Uterus (tissue), 4 donors: ENCODE measurements around the gene TXNRD3. TPM values are rescaled to one million over a fixed set of nuclear protein-coding genes. Genes with fewer than 3 reads are reported as not detected.

Experiments
- DNase-seq, 2 donors: peaks; one replicate each; pipeline ENCODE4 v3.0.0-alpha.2; 2019 to 2020
- H3K27ac ChIP-seq, 2 donors: fragments of 200-600 bp; sonication (generic); 1 replicate in 1 of 2; 2 replicates in 1 of 2; pipeline ENCODE4 v1.5.1; 2016 to 2018
- H3K27me3 ChIP-seq, 2 donors: fragments of 200-600 bp; sonication (generic); one replicate each; pipeline ENCODE4 v1.5.1; 2018 to 2019; ENCODE audit warnings: control low read depth in 1 of 2
- H3K36me3 ChIP-seq, 2 donors: fragments of 200-600 bp; sonication (generic); one replicate each; pipeline ENCODE4 v1.5.1; 2019; ENCODE audit warnings: control low read depth in 1 of 2
- H3K4me1 ChIP-seq, 2 donors: fragments of 200-600 bp; sonication (generic); one replicate each; pipeline ENCODE4 v1.5.1; 2018 to 2019; ENCODE audit warnings: control low read depth in 1 of 2
- H3K4me3 ChIP-seq, 2 donors: fragments of 200-600 bp; sonication (generic); 1 replicate in 1 of 2; 2 replicates in 1 of 2; pipeline ENCODE4 v1.5.1; 2018 to 2019; ENCODE audit warnings: mild to moderate bottlenecking in 1 of 2
- H3K9me3 ChIP-seq, 2 donors: fragments of 200-600 bp; sonication (generic); one replicate each; pipeline ENCODE4 v1.5.1; 2019; ENCODE audit warnings: control low read depth in 1 of 2
- CTCF ChIP-seq, 4 experiments: fragments of 200-600 bp in 2 of 4; fragments of 450-650 bp in 2 of 4; sonication (generic) in 2 of 4; IDR thresholded peaks; one replicate each; pipeline ENCODE4 v1.5.1; 2016 to 2019; ENCODE audit warnings: antibody characterized with exemption in 4 of 4, mild to moderate bottlenecking in 2 of 4, moderate library complexity in 1 of 4
- POLR2A ChIP-seq, 2 donors: fragments of 450-650 bp; IDR thresholded peaks; one replicate each; pipeline ENCODE4 v1.6.1; 2016; ENCODE audit warnings: antibody characterized with exemption in 2 of 2, mild to moderate bottlenecking in 1 of 2, moderate library complexity in 1 of 2
- intact Hi-C: fragments of 100-400 bp; cut with DNase I; formaldehyde crosslinking; loops from one replicate; pipeline ENCODE4 v1.15.1; 2023; ENCODE audit warnings: low total_unique reads
- total RNA-seq, 4 donors: library from RNA; depleted of rRNA in 3 of 4; stranded (reverse); fragments of >200 nt in 3 of 4; gene quantifications; one replicate each; pipeline versions ENCODE4 v1.1.0 to v1.2.4, GENCODE V29; 2014 to 2023
- donor health status: DM: yes; HTN: yes; CAD: no.

TXNRD3 gene
- total RNA-seq, 4 donors from 2014 or later, result 13.8 to 31.2 (median 17.8) TPM

DNA sequence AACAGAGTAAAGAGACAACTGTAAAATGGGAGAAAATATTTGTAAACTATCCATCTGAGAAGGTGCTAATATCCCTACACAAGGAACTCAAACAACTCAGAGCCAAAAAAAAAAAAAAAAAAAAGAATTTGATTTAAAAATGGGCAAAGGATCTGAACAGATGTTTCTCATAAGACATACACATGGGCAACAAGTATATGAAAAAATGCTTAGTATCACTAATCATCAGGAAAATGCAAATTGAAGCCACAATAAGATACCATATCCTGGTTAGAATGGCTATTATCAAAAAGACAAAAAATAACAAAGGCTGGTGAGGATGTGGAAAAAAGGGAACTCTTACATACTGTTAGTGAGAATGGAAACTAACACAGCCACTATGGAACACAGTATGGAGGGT lies 36.2 kb downstream of the TXNRD3 start:
- no peak overlapping the region for H3K27ac ChIP-seq
- TF ChIP-seq CTCF (IDR thresholded peaks at IDR 0.05) (no peak), POLR2A (IDR thresholded peaks at IDR 0.05) (no peak)
- no peaks in the 10 kb centered on the region for H3K9me3 ChIP-seq
- no peak overlapping the region for H3K4me3 ChIP-seq
- no peaks in the 10 kb centered on the region for H3K36me3 ChIP-seq
- DNase-seq, result no peak
- no peaks in the 10 kb centered on the region for H3K4me1 ChIP-seq
- intact Hi-C loops, result no loop called here
- H3K27me3 ChIP-seq, result no peaks in the 10 kb centered on the region

GRCh38 chr3:126618021-126618420 lies 36.9 kb downstream of the TXNRD3 start:
- no peaks in the 10 kb centered on the region for H3K4me1 ChIP-seq
- H3K4me3 ChIP-seq, result no peak overlapping the region
- H3K9me3 ChIP-seq, result no peaks in the 10 kb centered on the region
- no peak for DNase-seq
- no peak overlapping the region for H3K27ac ChIP-seq
- no peaks in the 10 kb centered on the region for H3K27me3 ChIP-seq
- intact Hi-C loops, result no loop called here
- TF ChIP-seq POLR2A (IDR thresholded peaks at IDR 0.05), result no peak
- no peaks in the 10 kb centered on the region for H3K36me3 ChIP-seq

GRCh38 chr3:126617571-126617970 lies 37.4 kb downstream of the TXNRD3 start:
- DNase-seq, result no peak
- H3K36me3 ChIP-seq, result no peaks in the 10 kb centered on the region
- H3K27ac ChIP-seq, result no peak overlapping the region
- no peaks in the 10 kb centered on the region for H3K4me1 ChIP-seq
- no peaks in the 10 kb centered on the region for H3K27me3 ChIP-seq
- no peak for TF ChIP-seq POLR2A (IDR thresholded peaks at IDR 0.05)
- TF ChIP-seq CTCF (IDR thresholded peaks at IDR 0.05), result no peak
- H3K9me3 ChIP-seq, result no peaks in the 10 kb centered on the region
- intact Hi-C loops, result no loop called here
- H3K4me3 ChIP-seq, result no peak overlapping the region

DNA sequence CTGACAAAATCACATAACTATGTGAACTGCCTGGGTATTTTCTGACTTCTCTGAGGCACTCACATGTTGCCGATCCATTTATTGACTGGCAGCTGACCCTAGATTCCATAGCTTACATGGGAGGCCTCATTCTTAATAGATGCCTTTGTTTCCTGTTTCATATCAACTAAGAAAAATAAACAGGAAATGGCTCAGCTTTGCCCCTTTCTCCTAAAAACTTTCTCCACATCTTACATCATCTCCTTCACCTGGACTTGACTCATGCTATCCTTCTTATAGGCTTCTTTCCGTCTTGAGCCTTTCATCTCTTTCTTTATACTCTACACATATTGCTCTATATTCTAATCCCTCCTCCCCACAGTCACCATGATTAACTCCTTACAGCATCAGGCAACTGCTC lies 38.0 kb downstream of the TXNRD3 start:
- DNase-seq, result no peak
- no peak overlapping the region for H3K27ac ChIP-seq
- no peaks in the 10 kb centered on the region for H3K9me3 ChIP-seq
- H3K4me1 ChIP-seq, result no peaks in the 10 kb centered on the region
- H3K4me3 ChIP-seq, result no peak overlapping the region
- no peaks in the 10 kb centered on the region for H3K36me3 ChIP-seq
- no peak for TF ChIP-seq CTCF (IDR thresholded peaks at IDR 0.05)
- no peak for TF ChIP-seq POLR2A (IDR thresholded peaks at IDR 0.05)
- intact Hi-C loops, result no loop called here
- H3K27me3 ChIP-seq, result no peaks in the 10 kb centered on the region

- H3K9me3 ChIP-seq, result no peaks in the 10 kb centered on the region
- intact Hi-C loops, result no loop called here
- H3K4me1 ChIP-seq, result no peaks in the 10 kb centered on the region
- no peak for DNase-seq
- no peak overlapping the region for H3K4me3 ChIP-seq
- no peaks in the 10 kb centered on the region for H3K36me3 ChIP-seq
- TF ChIP-seq CTCF (IDR thresholded peaks at IDR 0.05) (no peak), POLR2A (IDR thresholded peaks at IDR 0.05) (no peak)
- no peak overlapping the region for H3K27ac ChIP-seq
- no peaks in the 10 kb centered on the region for H3K27me3 ChIP-seq
These were observed 41.3 kb downstream of the TXNRD3 start for GRCh38 chr3:126613479-126614188.
